Breast epithelium (tissue), 4 donors: ENCODE results near the gene MYOF. TPM values are rescaled to one million over a fixed set of nuclear protein-coding genes. Genes with fewer than 3 reads are reported as not detected.
A peak's percentile ranks its signal among the peaks of the same experiment; 100 is the strongest.

ENCODE experiments used
- DNase-seq, 2 donors: peaks; one replicate each; pipeline ENCODE4 v3.0.0-alpha.2; 2019; ENCODE audit warnings: low spot score in 2 of 2
- H3K27ac ChIP-seq, 2 donors: fragments of 200-600 bp; sonication (generic) in 1 of 2; one replicate each; pipeline ENCODE4 v1.5.1; 2016 to 2019; ENCODE audit warnings: mild to moderate bottlenecking in 1 of 2
- H3K27me3 ChIP-seq, 2 donors: fragments of 200-600 bp; sonication (generic) in 1 of 2; one replicate each; pipeline versions ENCODE4 v1.5.1 to v1.6.0; 2017 to 2019; ENCODE audit warnings: control low read depth in 1 of 2, mild to moderate bottlenecking in 1 of 2
- H3K36me3 ChIP-seq: fragments of 200-600 bp; one replicate; pipeline ENCODE4 v1.5.1; 2019
- H3K4me1 ChIP-seq, 2 donors: fragments of 200-600 bp; sonication (generic); one replicate each; pipeline ENCODE4 v1.5.1; 2016 to 2019; ENCODE audit warnings: control low read depth in 1 of 2
- H3K4me3 ChIP-seq, 3 donors: fragments of 200-600 bp; sonication (generic); 1 replicate in 2 of 3; 2 replicates in 1 of 3; pipeline ENCODE4 v1.5.1; 2016 to 2019; ENCODE audit warnings: mild to moderate bottlenecking in 3 of 3, moderate library complexity in 2 of 3
- H3K9me3 ChIP-seq, 2 donors: fragments of 200-600 bp; sonication (generic) in 1 of 2; one replicate each; pipeline ENCODE4 v1.5.1; 2016 to 2019; ENCODE audit warnings: control low read depth in 1 of 2
- POLR2A ChIP-seq: fragments of 450-650 bp; IDR thresholded peaks from one replicate; pipeline ENCODE4 v1.6.1; 2016; ENCODE audit warnings: antibody characterized with exemption, mild to moderate bottlenecking, moderate library complexity
- POLR2AphosphoS5 ChIP-seq, 3 donors: sonication (generic); formaldehyde crosslinking; IDR thresholded peaks; one replicate each; pipeline ENCODE4 v1.6.1; 2017; ENCODE audit warnings: antibody characterized with exemption in 3 of 3
- intact Hi-C: fragments of 100-400 bp; cut with DNase I; formaldehyde crosslinking; loops from one replicate; pipeline ENCODE4 v1.15.1; 2023; ENCODE audit warnings: low total_unique reads
- total RNA-seq, 3 donors: library from RNA; depleted of rRNA; stranded (reverse); fragments of >200 nt; gene quantifications; one replicate each; pipeline ENCODE4 v1.1.0, GENCODE V29; 2016
- TF ChIP-seq, protein P1 (sequence below), 3 donors: fragments of 450-650 bp; IDR thresholded peaks; one replicate each; pipeline ENCODE4 v1.5.1; 2016 to 2017; ENCODE audit warnings: antibody characterized with exemption in 3 of 3, mild to moderate bottlenecking in 3 of 3, moderate library complexity in 3 of 3

Gene MYOF
- total RNA-seq, 3 donors from 2014 or later: 118 to 131 (median 130) TPM

DNA sequence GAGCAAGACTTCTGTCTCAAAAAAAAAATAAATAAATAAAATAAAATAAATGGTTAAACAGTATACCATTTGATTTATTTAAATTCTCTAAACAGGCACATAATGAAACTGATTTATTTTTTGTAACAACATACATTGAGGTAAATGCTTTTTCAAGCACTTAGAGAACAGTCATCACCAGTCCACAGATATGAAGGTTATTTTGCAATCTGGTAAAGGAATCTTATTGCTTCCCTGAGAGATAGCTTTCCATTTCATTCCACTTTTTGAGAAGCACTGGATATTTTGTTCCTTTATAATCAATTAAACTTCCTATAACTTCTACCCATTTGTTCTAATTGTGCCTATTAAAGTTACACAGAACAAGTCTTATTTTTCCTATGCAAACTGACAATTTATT is 19.5 kb upstream of the MYOF start:
- Histone ChIP-seq H3K27ac (no peak overlapping the region), H3K27me3 (no peaks in the 10 kb centered on the region), H3K4me1 (peaks cover 0 to 3% of the 10 kb centered on the region in 2 donors), H3K4me3 (no peak overlapping the region), H3K9me3 (no peaks in the 10 kb centered on the region), H3K36me3 (no peaks in the 10 kb centered on the region)
- DNase-seq: no peak
- intact Hi-C loops: no loop called here
- TF ChIP-seq POLR2A: no peak
- no peak for TF ChIP-seq POLR2AphosphoS5 (IDR thresholded peaks at IDR 0.05)

DNA sequence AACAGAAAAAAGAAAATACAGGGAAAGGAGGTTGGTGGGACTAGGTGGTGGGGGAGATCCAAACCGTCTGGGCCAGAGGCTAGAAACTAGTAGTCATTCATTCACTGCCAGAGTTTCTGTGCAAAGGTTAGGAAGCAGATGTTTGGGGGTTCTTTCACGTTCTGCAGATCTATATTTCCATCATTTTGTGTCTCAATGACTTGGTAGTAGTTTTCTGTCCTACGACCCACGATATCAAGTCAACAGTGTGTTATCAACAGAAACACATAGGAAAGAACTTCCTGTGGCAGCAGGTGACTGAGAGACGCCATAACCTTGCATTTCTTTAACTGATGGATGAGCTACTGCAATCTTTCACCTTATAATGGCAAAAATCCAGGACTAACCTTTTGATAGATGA is 16.0 kb upstream of the MYOF start:
- no peaks in the 10 kb centered on the region for H3K9me3 ChIP-seq
- H3K4me1 ChIP-seq: peaks cover 0 to 4% of the 10 kb centered on the region in 2 donors
- no peak for TF ChIP-seq POLR2AphosphoS5 (IDR thresholded peaks at IDR 0.05)
- TF ChIP-seq, protein P1, sequence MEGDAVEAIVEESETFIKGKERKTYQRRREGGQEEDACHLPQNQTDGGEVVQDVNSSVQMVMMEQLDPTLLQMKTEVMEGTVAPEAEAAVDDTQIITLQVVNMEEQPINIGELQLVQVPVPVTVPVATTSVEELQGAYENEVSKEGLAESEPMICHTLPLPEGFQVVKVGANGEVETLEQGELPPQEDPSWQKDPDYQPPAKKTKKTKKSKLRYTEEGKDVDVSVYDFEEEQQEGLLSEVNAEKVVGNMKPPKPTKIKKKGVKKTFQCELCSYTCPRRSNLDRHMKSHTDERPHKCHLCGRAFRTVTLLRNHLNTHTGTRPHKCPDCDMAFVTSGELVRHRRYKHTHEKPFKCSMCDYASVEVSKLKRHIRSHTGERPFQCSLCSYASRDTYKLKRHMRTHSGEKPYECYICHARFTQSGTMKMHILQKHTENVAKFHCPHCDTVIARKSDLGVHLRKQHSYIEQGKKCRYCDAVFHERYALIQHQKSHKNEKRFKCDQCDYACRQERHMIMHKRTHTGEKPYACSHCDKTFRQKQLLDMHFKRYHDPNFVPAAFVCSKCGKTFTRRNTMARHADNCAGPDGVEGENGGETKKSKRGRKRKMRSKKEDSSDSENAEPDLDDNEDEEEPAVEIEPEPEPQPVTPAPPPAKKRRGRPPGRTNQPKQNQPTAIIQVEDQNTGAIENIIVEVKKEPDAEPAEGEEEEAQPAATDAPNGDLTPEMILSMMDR (IDR thresholded peaks at IDR 0.05): no peak
- no peak for TF ChIP-seq POLR2A
- no peaks in the 10 kb centered on the region for H3K27me3 ChIP-seq
- no peak for DNase-seq
- intact Hi-C loops: no loop called here
- H3K36me3 ChIP-seq: no peaks in the 10 kb centered on the region
- no peak overlapping the region for H3K27ac ChIP-seq
- no peak overlapping the region for H3K4me3 ChIP-seq

DNA sequence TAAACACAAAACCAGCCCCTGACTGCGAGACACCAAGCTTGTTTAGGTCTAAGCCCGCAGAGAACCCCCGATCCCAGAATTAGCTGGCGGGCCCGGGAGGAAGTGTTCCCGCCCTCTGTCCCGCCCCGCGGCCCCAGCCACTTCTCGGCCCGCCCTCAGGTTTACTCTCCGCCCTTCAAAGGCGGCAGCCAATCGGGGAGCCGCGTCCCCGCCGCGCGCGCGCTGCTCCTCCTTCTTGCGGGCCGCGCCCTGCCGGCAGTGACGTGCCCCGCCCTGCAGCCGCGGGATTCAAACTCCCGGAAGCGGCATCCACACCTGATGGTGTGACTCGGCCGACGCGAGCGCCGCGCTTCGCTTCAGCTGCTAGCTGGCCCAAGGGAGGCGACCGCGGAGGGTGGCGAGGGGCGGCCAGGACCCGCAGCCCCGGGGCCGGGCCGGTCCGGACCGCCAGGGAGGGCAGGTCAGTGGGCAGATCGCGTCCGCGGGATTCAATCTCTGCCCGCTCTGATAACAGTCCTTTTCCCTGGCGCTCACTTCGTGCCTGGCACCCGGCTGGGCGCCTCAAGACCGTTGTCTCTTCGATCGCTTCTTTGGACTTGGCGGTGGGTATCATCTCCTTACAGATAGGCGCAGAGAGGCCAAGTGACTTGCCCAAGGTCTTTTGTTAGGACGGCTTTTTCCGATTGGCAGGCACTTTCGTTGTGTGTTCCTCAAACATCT is 14.3 kb upstream of the MYOF start, which contains the start of gene CEP55:
TSS of gene CEP55 (plus strand) at position 291 of the 720 bp plus-strand sequence. CDS start 3,440 bp downstream, outside the sequence.
- no peaks in the 10 kb centered on the region for H3K9me3 ChIP-seq
- peak within 1 kb of the TSS; percentile 52 to 75 (median 70) for H3K4me3 ChIP-seq
- H3K27me3 ChIP-seq: no peaks in the 10 kb centered on the region
- no peak for TF ChIP-seq POLR2AphosphoS5 (IDR thresholded peaks at IDR 0.05)
- TF ChIP-seq, protein P1 (IDR thresholded peaks at IDR 0.05): no peak
- TF ChIP-seq POLR2A: no peak
- intact Hi-C loops: no loop called here
- no peaks in the 10 kb centered on the region for H3K36me3 ChIP-seq
- peak; percentile 91 to 94 for DNase-seq
- peak within 1 kb of the TSS; percentile 25 to 64 for H3K27ac ChIP-seq
- peaks cover 0 to 4% of the 10 kb centered on the region in 2 donors for H3K4me1 ChIP-seq

DNA sequence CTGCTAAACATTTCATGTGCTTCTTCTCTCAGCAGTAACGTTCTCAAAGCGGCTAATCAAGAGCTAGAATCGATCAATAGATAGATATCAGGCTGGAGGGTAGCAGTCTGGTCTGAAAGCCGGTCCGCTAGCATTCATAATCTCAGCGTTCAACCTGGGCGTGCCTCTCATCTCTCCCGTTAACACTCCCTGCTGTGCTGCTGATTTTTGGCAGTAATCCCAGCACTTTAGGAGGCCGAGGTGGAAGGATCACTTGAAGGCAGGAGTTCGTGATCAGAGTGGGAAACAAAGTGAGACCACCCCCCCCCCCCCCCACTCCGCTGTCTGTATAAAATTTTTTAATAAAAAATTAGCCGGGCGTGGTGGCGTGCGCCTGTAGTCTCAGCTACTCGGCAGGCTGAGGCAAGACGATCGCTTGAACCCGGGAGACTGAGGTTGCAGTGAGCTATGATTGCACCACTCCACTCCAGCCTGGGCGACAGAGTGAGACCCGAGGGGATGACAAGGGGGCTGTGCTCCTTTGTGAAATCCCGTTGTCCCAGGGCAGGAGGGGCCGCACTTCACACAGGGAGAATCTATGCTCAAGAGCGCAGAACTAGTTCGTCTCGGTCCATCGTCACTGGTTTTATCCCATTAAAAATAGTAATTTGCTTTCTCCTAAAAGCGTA is 13.7 kb upstream of the MYOF start:
- H3K9me3 ChIP-seq: no peaks in the 10 kb centered on the region
- H3K36me3 ChIP-seq: no peaks in the 10 kb centered on the region
- no peak for DNase-seq
- H3K27ac ChIP-seq: peak overlapping the region; percentile 25 to 64
- H3K4me3 ChIP-seq: peak overlapping the region; percentile 52 to 75 (median 70)
- peaks cover 0 to 4% of the 10 kb centered on the region in 2 donors for H3K4me1 ChIP-seq
- TF ChIP-seq, protein P1 (IDR thresholded peaks at IDR 0.05): no peak
- no peaks in the 10 kb centered on the region for H3K27me3 ChIP-seq
- intact Hi-C loops: no loop called here

DNA sequence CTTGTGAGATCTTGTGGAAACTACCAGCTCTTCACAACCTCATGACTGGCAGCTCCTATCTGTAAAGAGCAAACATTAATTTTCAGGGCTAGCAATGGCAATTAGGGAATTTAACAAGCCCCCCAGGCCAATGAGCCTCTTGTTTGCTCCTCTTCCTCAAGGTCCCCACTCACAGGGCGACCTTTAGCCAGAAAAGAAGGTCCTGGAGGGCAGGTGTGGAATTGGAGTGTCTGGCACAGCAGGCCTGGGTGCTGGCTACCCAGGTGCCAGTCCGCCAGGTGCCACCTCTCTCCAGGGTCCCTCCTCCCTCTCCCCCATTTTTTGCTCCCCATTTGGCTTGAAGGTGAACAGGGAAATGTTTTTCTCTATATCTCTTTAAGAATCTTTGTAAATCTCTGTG is 12.4 kb upstream of the MYOF start:
- no peaks in the 10 kb centered on the region for H3K27me3 ChIP-seq
- no peaks in the 10 kb centered on the region for H3K9me3 ChIP-seq
- no peak for DNase-seq
- no peaks in the 10 kb centered on the region for H3K36me3 ChIP-seq
- intact Hi-C loops: no loop called here
- H3K27ac ChIP-seq: no peak overlapping the region
- TF ChIP-seq POLR2AphosphoS5 (IDR thresholded peaks at IDR 0.05) (no peak), POLR2A (no peak)
- TF ChIP-seq, protein P1 (IDR thresholded peaks at IDR 0.05): no peak
- H3K4me3 ChIP-seq: no peak overlapping the region
- H3K4me1 ChIP-seq: peaks cover 0 to 4% of the 10 kb centered on the region in 2 donors
